Measurements from ENCODE around the gene APOA5. TPM values are rescaled to one million over a fixed set of nuclear protein-coding genes. Genes with fewer than 3 reads are reported as not detected.

Gene APOA5
- total RNA-seq, result not detected

- no peak within 1 kb of the TSS for H3K27ac ChIP-seq
- no peaks in the 10 kb centered on the region for H3K9me3 ChIP-seq
- no peaks in the 10 kb centered on the region for H3K27me3 ChIP-seq (replicated peaks; ENCODE audit: insufficient read depth)
- peaks cover 6 to 22% of the 10 kb centered on the region in 2 donors for H3K4me1 ChIP-seq (ENCODE audit: control insufficient read depth in 1 of 2, low read depth in 2 of 2)
- H3K4me3 ChIP-seq, result peak within 1 kb of the TSS; percentile 53
- DNase-seq (ENCODE audit: low spot score) (no peak), ATAC-seq (ENCODE audit: insufficient number of reproducible peaks, low FRiP score, low read depth) (no peak)
- TF ChIP-seq CTCF (IDR thresholded peaks at IDR 0.05), result no peak
- no peaks in the 10 kb centered on the region for H3K36me3 ChIP-seq
Observed at GRCh38 chr11:116791813-116792143, at the start of gene APOA5. Gene APOA5 (minus strand): TSS chr11:116791879. CDS start chr11:116791860, 19 bp downstream.

GRCh38 chr11:116840746-116841296 is 49.1 kb upstream of the APOA5 start:
- TF ChIP-seq CTCF (IDR thresholded peaks at IDR 0.05), result no peak
- Histone ChIP-seq H3K4me1 (ENCODE audit: control insufficient read depth in 1 of 2, low read depth in 2 of 2) (peaks cover 0 to 6% of the 10 kb centered on the region in 2 donors), H3K27ac (no peak overlapping the region), H3K27me3 (replicated peaks; ENCODE audit: insufficient read depth) (no peaks in the 10 kb centered on the region), H3K9me3 (no peaks in the 10 kb centered on the region), H3K36me3 (peaks cover 9% of the 10 kb centered on the region), H3K4me3 (no peak overlapping the region)
- no peak for ATAC-seq (ENCODE audit: insufficient number of reproducible peaks, low FRiP score, low read depth)
- no peak for DNase-seq (ENCODE audit: low spot score)

GRCh38 chr11:116840224-116840745 is 48.6 kb upstream of the APOA5 start:
- Histone ChIP-seq H3K4me1 (ENCODE audit: control insufficient read depth in 1 of 2, low read depth in 2 of 2) (peaks cover 3 to 9% of the 10 kb centered on the region in 2 donors), H3K4me3 (no peak overlapping the region), H3K9me3 (no peaks in the 10 kb centered on the region), H3K27me3 (replicated peaks; ENCODE audit: insufficient read depth) (no peaks in the 10 kb centered on the region), H3K27ac (no peak overlapping the region), H3K36me3 (peaks cover 8% of the 10 kb centered on the region)
- ATAC-seq (ENCODE audit: insufficient number of reproducible peaks, low FRiP score, low read depth), result no peak
- DNase-seq (ENCODE audit: low spot score), result no peak
- no peak for TF ChIP-seq CTCF (IDR thresholded peaks at IDR 0.05)

- H3K4me1 ChIP-seq (ENCODE audit: control insufficient read depth in 1 of 2, low read depth in 2 of 2), result peaks cover 10 to 17% of the 10 kb centered on the region in 2 donors
- H3K27ac ChIP-seq, result no peak overlapping the region
Observed at GRCh38 chr11:116838321-116839084, 46.8 kb upstream of the APOA5 start.

More at GRCh38 chr11:116838321-116839084, 46.8 kb upstream of the APOA5 start:
- DNase-seq (ENCODE audit: low spot score) (no peak), ATAC-seq (ENCODE audit: insufficient number of reproducible peaks, low FRiP score, low read depth) (no peak)
- no peak for TF ChIP-seq CTCF (IDR thresholded peaks at IDR 0.05)
- H3K9me3 ChIP-seq, result no peaks in the 10 kb centered on the region
- H3K4me3 ChIP-seq, result no peak overlapping the region
- H3K27me3 ChIP-seq (replicated peaks; ENCODE audit: insufficient read depth), result no peaks in the 10 kb centered on the region
- H3K36me3 ChIP-seq, result peaks cover 2% of the 10 kb centered on the region

Measured in thoracic aorta (tissue), 2 donors.